ENCODE measurements around the gene CACNA1B. TPM values are rescaled to one million over a fixed set of nuclear protein-coding genes. Genes with fewer than 3 reads are reported as not detected.

The CACNA1B gene
- total RNA-seq, 1 experiment from 2014 or later = not detected

DNA sequence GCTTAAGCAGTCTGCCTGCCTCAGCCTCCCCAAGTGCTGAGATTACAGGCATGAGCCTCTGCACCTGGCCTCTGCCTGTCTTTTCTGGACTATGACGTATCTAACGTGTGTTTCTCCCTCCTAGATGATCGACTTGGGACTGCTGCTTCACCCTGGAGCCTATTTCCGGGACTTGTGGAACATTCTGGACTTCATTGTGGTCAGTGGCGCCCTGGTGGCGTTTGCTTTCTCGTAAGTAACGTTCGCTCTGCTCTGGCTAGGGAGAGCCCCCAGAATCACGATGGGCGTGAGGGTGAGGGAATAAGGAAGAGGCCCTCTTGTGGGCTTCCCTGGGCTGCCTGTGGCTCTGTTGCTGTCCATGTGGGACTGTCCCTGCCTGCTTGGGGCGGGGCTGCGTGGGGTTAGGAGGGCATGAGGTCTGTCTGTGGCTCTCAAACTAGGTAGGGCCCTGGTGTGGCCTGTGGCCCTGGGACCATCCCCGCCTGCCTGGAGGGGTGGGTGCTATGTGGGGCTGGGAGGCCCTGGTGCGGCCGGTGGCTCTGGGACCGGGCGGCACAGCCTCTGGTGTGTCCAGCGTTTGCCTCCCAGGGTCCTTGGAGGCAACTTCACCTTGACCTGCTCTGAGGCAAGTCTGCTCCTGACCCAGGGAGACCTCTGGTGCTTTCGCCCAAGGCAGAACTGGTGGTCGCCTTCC, 171.7 kb downstream of the CACNA1B start:
- DNase-seq (ENCODE audit: extremely low read depth, low read depth) = no peak

DNA sequence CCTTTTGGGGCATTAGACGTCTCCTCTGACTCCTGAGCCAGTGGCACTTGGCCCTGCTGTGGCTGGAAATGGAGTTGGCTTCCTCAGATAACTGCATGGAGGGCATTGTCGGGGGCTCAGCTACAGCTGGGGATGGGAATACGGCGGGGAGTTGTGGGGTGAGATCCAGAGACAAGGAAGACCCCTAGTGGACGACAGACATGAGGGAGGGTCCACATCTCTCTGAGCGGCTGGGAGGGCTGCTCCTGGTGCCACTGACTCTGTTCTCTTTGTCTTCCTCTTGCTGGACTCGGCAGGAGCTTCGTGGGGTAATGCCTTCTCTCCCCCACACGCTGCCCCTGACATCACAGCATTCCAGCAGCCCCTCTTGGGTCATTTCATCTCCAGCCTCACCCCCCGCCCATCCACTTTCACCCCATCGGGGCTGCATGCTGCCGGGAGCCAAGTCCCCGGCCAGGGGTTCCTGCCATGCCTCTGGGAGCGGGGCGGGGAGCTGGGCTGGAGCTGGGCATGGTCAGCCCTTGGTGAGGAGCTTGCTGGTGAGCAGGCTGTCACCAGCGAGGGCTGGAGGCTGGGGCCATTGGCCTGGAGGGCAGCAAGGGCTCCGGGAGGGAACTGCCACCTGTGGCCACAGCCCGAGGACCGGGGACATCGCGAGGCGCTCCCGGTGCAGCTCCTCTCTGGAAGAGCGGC, 172.3 kb downstream of the CACNA1B start:
- no peak for DNase-seq (ENCODE audit: extremely low read depth, low read depth)

DNA sequence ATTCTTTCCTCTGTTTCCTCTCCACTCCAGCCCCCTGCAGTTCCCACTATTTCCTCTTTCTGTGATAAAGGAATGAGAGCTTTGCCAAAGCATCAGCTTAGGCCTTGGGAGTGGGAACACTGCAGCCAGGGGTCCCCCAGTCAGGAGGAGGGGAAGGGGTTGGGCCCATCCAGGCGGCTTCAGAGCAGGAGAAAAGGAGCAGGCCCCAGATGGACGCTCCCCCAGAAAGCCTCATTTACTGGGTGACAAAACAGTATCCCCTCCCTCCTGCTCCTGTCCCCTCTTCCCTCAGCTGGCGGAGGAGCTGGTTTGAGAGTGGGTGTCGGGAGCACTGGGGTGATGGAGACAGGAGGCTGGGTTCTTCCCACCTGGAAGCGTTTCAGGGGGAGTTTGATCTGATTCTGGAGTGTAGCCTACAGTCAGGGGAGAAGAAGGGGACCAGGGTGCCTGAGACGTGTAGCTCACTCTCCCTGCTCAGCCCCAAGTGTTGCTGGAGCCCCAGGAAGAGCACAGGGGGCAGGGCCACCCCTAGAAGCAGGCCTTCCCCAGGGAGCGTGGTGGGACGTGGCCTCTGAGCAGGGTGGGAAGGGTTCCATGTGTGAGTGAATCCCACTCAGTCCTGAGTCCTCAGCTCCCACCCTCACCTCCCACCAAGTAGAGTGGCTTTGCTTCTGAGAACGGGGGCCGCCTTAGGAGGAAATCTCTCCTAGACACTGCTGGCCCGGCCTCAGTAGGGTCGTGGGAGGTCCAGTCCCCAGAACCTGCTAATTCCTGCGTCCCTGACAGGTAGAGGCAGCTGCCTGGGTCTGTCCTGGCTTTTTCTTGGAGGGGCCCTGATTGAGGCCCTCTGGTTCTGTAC, 173.1 kb downstream of the CACNA1B start:
- no peak for DNase-seq (ENCODE audit: extremely low read depth, low read depth)

DNA sequence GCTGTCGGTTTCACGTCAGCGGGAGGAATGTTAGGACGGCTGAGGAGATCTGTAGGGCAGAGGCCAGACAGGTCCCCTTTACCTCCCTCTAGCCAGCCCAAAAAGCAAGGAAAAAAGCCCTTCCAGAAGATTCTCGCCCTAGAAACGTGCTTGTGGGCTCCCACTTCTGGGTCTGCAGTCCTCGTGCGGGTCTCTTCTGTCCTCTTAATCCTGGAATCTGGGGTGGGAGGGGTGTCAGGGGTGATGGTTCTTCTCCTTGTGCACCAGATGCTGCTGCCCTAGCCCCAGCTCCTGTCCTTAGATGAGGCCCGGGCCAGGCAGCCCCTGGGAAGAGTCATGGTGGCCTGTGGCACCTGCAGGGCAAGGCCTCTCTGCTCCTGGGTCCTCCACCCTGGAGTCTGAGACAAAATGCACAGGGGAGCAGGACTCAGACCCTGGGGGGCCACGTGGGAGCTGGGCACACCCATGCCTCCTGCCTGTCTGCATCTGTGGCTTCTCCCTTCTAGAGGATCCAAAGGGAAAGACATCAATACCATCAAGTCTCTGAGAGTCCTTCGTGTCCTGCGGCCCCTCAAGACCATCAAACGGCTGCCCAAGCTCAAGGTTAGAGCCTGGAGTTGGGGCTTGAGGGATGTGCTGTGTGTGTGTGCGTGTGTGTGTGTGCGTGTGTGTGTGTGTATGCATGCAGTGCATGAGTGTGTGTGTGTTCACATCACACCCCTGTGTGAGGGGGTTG, 174.2 kb downstream of the CACNA1B start:
- no peak for DNase-seq (ENCODE audit: extremely low read depth, low read depth)

DNA sequence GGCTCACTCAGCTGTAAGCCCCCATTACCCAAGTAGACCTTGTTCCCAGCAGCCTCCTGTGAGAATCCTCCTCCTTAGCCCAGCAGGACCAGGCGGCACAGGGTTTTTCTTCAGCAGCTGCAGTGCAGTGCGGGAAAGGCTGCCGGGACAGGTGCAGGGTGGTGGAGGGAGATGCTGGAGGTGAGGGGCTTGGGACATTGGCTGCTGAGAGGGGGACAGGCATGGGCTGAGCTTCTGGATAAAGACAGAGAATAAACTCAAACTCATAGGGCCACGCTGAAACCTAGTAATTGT, 174.7 kb downstream of the CACNA1B start:
- DNase-seq (ENCODE audit: extremely low read depth, low read depth) = no peak

DNA sequence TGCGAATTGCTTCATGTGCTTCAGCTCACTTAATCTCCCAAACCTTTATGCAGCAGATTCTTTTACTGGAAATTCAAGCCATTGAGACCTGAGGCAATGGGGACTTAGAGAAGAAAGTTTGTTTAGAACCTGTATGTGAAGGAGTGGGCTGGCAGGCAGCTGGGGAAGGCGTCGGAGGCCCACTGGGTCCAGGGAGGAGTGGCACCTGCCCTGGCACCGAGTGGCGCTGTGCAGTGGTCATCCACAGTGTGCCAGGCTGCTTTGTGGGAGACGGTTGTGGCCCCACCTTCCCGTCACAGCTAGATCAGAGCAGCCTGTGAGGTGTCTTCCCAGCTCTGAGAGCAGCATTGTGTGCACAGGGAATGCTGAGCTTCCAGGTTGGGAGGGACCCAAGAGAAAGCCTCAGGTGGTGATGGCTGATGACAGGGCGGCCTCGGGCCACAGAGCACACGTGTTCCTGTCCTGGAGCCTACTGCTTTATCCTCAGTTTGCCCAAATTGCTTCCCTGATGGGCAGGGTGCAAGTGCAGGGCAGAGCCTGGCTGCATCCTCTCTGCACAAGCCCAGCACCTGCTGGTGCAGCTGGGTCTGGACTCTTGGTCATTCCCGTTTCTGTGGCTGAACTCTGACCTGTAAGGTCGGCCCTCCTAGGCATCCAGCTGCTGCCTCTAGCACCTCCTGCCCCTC, 175.2 kb downstream of the CACNA1B start:
- DNase-seq (ENCODE audit: extremely low read depth, low read depth) = no peak

DNA sequence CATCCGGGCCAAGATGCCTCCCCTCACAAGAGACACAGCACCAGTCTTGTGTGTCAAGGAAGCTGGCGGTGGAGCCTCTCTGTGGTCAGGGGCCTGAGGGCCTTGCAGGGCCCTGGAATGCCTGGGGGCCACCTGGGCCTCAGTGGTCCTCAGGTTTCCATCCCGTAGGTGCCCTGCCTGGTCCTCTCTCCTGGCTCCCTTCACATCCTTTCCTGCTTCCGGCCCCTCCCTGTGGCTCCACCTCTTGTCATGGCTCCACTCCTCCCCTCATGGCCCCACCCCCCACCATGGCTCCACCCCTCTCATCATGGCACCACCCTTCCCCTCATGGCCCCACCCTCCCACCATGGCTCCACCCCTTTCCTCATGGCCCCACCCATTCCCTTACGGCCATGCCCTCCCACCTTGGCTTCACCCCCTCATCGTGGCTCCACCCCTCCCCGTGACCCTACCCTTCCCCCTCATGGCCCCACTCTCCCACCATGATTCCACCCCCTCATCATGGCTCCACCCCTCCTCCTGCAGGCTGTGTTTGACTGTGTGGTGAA, 175.8 kb downstream of the CACNA1B start:
- no peak for DNase-seq (ENCODE audit: extremely low read depth, low read depth)

DNA sequence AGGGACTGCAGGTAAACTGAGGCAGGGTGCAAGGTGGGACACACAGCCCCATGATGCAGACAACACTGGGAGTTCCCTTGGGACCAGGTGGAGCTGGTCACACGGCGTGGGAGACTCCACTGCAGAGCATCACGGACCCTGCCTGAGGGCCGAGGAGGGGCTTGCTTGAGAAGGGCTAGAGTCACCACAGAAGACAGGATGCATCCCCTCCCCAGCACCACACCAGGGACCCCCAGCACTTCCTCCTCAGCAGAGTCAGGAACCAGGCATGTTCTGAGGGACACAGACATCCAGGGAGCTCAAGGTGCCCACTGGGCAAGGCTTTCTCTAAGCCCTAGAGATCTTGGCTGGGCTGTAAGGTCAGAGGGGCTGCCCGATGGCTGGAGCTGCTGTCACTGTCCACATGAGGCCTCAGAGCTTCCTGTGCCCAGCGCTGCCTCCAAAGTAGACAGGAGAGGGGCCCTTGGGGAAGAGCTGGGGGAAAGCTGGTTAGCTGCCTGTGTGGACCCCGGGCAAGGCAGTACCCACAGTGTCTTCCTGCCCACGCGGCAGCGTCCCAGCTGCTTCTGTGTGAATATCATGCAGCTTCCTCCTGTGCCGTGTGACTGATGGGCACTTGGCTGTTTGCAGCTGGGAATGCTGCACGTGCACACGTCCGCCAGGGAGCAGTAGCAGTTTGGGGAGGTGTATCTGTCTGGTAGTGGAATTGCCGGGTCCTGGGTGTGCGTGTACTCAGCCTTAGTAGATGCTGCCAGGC, 176.6 kb downstream of the CACNA1B start:
- no peak for DNase-seq (ENCODE audit: extremely low read depth, low read depth)

DNA sequence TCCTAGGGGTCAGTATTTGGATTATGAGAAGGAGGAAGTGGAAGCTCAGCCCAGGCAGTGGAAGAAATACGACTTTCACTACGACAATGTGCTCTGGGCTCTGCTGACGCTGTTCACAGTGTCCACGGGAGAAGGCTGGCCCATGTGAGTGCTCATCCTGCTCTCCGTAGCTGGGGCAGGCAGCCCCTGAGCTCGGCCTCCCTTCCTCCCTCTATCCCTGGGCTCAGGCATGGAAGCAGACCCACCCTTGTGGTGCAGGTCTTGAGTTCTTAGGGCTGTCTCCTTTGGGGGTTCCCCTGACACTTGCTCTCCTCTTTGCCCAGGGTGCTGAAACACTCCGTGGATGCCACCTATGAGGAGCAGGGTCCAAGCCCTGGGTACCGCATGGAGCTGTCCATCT, 180.1 kb downstream of the CACNA1B start:
- no peak for DNase-seq (ENCODE audit: extremely low read depth, low read depth)

DNA sequence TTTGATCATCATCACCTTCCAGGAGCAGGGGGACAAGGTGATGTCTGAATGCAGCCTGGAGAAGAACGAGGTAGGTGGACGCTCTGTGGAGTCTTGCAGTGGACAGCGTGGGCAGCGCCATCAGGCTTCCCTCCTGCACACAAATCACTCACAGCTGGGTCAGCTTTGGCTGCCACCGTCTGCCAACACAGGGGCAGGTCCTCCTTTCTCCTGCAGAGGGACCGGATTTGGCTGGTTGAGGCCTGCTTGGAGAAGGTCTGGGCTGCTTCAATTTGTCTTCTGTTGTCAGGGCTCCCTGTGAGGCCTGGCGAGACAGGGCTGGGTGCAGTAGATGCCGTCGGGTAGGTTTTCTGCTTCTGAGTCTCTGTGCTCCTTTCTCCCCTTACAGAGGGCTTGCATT, 180.6 kb downstream of the CACNA1B start:
- no peak for DNase-seq (ENCODE audit: extremely low read depth, low read depth)

DNA sequence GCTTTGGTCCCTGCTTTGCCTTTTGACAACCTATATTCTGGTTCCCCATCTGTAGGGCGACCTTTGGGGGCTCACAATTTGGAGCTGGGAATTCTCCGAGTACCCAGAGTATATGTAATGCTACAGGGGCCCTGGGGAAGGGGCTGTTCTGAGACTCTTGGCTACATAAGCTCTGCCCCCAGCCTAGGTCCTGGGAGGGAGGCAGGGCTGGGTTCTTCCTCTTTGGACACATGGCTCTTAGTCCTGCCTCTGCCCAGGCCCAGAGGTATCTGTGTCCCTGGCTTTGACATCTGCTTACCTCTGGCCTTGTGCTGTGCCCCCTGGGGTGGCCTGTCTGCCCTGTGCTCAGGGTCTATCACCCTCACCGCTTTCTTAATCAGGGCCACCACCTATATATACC, 181.6 kb downstream of the CACNA1B start:
- DNase-seq (ENCODE audit: extremely low read depth, low read depth) = no peak

DNA sequence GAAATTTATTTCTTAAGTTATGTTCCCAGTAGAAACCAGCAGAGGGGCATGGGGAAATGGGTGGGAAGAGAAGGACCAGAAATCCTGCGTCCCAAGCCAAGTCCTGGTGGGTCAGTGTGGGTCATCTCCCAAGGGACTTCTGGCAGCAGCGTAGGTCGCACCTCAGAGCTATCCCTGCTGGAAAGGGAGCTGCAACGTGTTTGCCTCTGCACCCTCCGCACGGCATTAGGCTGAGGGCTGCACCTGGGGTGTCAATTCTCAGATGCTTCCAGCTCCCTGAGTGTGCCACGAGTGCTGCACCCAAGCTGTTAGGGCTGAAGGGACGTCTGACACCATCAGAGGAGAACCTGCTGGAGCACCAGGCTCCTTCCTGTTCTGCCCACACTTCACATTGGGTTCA, 182.8 kb downstream of the CACNA1B start:
- no peak for DNase-seq (ENCODE audit: extremely low read depth, low read depth)

DNA sequence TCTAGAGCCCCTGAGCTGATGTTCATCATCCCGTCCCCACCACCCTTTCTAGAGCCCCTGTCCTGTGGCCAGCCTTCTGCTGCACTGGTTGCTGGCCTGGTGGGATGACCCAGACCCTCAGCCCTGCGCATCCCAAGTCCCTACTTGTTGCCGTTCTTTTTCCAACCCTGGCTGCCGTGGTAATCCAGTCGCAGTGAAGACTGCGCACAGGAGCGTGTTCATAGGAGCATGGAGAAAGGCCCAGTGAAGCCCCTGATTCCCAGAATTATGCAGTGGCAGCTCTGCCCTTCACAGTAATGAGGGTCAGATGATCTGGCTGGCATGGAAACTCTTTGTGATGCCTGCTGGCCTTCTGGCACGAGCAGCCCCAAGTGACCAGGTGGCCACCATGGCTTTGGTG, 183.3 kb downstream of the CACNA1B start:
- no peak for DNase-seq (ENCODE audit: extremely low read depth, low read depth)

DNA sequence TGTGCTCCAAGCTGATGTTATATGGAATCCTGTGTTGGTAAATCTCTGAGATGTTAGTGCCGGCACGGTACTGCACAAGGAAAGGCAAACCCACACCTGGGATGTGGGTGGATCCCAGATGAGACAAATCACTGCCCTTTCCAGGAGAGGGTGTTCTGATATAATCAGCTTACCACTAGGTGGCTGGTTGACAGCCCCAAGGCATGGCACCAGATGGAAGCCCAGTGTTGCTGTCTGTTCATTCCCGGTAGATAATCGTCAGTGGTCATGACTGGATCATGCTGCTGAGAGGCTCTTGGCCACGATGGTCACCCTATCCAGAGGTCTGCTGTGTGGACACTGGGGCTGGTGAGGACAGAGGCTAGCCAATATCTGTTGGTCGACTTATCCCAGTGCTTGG, 184.0 kb downstream of the CACNA1B start:
- no peak for DNase-seq (ENCODE audit: extremely low read depth, low read depth)

DNA sequence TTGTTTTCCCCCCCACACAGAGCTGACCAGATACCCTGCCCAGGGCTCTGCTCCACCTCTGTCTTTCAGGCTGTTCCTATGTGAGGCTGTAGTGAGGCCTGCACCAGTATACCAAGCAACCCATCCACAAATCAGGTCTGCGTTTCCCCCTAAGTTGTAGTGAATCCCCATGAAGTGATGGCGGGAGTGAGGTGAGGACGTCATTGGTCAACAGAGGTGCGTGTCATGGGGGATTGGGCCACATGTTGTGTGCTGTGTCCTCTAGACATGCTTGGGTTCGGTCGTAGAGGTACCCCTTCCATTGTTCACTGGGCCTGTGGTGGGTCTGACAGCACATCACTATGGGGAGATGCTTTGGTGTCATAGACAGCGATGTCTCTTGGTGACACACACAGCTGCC, 184.6 kb downstream of the CACNA1B start:
- DNase-seq (ENCODE audit: extremely low read depth, low read depth) = no peak

DNA sequence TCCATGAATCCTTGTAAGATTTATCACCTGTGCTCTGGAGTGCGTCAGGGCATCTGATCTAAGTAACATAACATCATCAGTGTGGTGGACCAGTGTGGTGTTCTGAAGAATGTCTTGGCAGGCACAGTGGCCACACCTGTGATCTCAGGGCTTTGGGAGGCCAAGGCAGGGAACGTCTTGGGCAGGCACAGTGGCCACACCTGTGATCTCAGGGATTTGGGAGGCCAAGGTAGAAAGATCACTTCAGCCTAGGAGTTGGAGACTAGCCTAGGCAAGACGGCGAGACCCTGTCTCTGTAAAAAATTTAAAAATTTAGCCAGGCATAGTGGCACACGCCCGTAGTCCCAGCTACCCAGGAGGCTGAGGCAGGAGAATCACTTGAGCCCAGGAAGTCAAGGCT, 185.5 kb downstream of the CACNA1B start:
- no peak for DNase-seq (ENCODE audit: extremely low read depth, low read depth)

DNA sequence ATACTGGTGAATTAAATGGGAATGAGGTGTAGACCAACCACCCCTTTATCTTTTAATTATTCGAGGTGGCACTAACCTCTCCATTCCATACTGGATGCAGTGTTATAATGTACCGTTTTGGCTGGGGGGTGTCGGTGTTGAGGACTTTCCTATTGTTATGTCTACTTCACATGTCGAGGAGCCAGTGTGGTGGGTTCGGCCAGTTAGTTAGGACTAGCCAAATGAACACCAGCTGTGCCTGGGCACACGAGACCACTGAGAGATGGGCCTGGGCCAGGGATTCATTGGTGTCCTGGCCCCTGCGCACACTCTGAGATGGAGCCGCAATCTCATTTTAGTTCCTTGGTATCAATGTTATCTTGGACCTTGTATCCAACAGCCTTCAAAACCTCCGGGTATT, 186.2 kb downstream of the CACNA1B start:
- DNase-seq (ENCODE audit: extremely low read depth, low read depth) = no peak

DNA sequence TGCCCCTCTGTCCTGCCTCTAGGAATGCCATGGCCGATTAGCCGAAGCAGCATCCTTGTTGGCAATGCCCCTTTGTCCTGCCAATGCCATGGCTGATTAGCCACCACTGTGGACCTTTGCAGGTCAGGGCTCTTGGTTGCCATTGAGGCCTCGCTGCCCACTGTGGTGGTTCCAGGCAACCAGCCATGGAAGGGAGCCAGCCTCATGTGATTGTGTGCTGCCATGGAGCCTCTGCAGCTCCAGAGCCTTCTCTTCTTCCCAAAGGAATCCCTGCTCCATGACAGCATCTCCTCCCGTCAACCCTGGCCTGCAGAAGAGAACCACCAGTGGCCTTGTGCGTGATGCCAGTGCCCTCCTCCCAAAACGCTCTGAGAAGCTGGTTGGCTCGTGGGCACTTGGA, 187.0 kb downstream of the CACNA1B start:
- no peak for DNase-seq (ENCODE audit: extremely low read depth, low read depth)

DNA sequence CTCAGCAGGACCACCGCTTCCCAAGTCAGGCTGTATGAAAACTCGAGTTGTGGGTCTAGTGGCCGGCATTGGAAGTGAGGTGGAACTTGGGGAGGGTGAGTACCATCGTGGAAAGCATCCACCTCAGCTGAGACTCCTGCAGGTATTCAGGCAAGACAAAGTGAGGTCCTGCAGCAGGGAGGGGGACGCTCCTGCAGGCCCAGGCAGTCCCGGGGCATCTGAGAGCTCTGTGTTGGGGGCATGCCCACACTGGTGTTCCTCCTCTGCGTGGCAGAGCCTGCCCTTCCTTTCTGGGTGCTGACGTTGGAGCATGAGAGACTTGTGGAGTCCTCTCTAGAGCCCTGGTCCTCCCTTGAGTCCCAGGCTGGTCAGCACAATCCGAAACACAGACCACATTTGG, 187.7 kb downstream of the CACNA1B start:
- DNase-seq (ENCODE audit: extremely low read depth, low read depth) = no peak

DNA sequence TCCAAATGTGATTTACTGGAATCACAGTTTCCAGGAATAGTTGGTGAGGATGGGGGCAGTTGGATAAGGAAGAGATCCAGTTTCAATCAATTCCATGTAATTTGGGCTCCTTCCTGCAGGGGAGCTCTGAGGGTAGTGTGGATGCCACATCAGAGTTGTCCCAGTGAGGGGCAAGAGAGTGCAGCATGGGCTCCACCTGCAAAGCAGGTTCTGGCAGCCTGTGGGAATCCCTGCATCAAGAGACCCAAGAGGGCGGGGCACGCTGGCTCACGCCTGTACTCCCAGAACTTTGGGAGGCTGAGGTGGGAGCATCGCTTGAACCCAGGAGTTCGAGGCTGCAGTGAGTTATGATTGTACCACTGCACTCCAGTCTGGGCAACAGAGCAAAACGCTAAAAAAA, 188.5 kb downstream of the CACNA1B start:
- DNase-seq (ENCODE audit: extremely low read depth, low read depth) = no peak
